GM18870 (cell line): ENCODE results near the gene AP2S1.
"Not testable (repeated sequence)": the region's sequence is repeated elsewhere in the genome, so short reads cannot be mapped to it uniquely, and the experiment has no call there.

Source experiments
- ATAC-seq: cut with Tn5 transposase; IDR thresholded peaks from one replicate; pipeline ENCODE4 v1.9.1; 2021; ENCODE audit warnings: moderate library complexity; ENCODE audit not compliant: unreplicated experiment

Gene AP2S1

DNA sequence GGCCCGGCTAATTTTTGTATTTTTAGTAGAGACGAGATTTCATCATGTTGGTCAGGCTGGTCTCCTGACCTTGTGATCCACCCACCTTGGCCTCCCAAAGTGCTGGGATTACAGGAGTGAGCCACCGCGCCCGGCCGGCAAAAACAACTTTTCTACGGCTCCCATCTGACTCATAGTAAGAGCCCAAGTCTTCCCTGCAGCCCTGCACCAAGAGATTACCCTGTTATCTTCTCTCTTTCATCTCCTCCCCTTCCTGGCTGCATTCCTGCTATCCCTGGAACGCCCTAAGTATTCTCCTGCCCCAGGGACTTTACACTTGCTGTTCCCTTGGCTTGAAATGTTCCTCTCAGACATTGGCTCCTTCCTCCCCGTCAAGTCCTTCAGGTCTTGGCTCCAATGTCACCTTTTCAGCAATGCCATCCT is 6.6 kb downstream of the AP2S1 start:
- no peak for ATAC-seq

GRCh38 chr19:46842791-46843190 is 7.9 kb downstream of the AP2S1 start:
- ATAC-seq = no peak

DNA sequence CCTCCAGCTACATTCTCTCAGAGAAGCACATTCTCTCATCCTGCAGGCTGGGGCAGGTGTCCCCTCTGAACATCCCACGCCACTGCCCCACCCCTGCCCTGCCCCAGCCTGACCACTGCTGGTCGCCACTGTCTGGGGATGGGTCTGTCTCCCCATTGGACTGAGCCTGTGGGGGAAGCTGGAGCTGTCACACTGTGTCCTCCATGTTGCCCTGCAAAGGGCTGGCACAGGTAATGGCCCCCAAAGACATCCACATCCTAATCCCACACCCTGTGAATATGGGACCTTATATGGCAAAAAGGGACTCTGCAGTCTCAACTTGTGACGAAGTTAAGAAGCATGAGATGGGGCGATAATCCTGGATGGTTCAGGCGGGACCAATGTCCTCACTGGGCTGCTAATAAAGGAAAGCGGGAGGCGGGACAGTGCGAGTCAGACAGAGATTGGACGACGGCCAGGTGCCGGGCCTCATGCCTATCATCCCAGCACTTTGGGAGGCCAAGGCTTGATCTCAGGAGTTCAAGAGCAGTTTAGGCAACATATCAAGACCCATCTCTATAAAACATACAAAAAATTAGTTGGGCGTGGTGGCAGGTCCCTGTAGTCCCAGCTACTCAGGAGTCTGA is 9.1 kb downstream of the AP2S1 start:
- ATAC-seq = no peak

DNA sequence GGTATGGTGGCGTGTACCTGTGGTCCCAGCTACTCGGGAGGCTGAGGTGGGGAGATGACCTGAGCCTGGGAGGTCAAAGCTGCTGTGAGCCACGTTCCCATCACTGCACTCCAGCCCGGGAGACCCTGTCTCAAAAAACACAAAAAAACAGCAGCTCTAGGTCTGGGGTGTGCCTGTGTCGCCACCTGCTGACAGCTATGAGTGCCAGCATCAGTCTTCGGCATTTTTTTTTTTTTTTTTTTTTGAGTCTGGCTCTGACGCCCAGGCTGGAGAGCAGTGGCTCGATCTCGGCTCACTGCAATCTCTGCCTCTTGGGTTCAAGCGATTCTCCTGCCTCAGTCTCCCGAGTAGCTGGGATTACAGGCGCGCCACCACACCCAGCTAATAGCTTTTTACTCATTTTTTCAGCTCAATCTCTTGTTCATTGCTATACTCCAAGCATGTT is 10.1 kb downstream of the AP2S1 start:
- ATAC-seq = no peak

GRCh38 chr19:46839752-46840497 is 10.7 kb downstream of the AP2S1 start:
- ATAC-seq = no peak

DNA sequence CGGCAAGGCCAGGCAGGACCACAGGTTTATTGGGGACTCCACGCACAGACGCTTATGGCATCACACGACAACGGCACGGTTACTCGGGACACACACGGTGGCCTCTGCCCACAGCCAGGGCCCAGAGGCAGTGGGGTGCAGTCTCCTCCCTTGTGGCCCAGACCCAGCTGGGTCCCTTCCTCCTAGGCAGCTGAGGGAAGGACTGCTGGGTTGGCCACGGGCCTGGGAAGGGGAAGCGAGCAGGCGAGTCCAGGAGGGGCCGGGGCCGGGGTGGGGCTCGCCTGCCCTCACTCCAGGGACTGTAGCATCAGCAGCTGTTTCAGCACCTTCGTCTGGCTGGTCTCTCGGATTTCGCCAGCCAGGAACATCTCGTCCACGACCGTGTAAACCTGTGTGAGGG is 12.5 kb downstream of the AP2S1 start:
- ATAC-seq = no peak

DNA sequence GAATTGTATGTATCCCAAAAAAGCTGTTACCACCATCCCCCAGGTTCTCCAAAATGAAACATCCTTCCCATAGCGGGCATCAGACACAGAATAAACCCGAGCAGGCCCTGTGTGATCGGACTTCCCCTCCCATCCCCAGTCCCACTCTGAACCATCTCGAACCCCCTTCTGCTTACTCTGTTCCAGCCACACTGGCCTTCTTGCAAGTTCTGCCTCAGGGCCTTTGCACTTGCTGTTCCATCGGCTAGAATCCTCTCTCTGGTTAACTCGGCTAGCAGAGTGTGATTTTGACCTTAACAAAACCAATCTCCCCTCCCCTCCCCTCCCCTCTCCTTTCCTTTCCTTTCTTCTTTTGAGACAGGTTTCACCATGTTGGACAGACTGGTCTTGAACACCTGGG is 15.7 kb downstream of the AP2S1 start:
- ATAC-seq = no peak

- ATAC-seq = no peak
Measured at GRCh38 chr19:46834121-46834520, 16.5 kb downstream of the AP2S1 start.

DNA sequence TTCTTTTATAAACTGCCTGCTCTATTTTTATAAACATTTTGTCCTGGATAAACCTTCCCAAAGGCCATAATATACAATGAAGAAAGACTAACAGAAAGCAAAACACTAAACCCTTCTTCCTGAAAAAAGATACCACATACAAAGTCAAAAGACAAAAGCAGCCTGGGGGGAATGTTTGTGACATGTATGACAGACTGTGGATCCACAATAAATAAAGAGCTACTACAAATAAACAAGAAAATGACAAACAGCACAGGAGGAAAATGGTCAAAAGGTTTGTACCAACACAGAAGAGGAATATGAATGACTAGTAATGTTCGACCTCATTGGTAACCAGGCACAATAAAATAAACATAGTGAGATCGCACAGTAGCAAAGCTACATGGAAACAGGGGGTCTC is 19.8 kb downstream of the AP2S1 start:
- no peak for ATAC-seq

DNA sequence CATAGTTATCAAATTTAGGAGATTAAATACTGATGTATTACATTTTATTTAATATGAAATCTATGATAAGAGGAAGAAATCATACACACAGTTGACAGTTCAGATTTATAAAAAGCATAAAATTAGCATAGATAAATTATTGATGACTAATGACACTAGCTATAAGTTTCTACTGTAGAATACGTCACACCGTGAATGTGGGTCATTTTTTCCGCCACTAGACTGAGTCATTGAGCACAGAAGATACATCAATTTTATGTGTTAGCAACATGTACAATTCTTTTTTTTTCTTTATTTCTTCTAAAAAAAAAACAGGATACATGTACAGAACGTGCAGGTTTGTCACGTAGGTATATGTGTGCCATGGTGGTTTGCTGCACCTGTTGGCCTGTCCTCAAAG is 22.2 kb downstream of the AP2S1 start:
- ATAC-seq = no peak

DNA sequence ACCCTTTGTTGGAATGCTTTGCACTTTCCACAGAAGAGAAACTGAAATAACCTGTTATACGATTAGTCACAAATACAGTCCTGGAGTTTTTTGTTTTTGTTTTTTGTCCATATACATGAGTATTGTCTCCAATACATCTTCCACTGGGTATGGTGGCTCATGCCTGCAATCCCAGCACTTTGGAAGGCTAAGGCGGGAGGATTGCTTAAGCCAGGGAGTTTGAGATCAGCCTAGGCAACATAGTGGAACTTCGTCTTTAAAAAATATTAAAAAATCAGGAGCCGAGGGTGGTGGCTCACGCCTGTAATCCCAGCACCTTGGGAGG is 25.0 kb downstream of the AP2S1 start:
- no peak for ATAC-seq

- no peak for ATAC-seq
Measured at GRCh38 chr19:46824890-46825730, 25.5 kb downstream of the AP2S1 start.

- ATAC-seq = no peak
Measured at GRCh38 chr19:46823049-46823448, 27.6 kb downstream of the AP2S1 start.

GRCh38 chr19:46822410-46822787 is 28.2 kb downstream of the AP2S1 start:
- not testable (repeated sequence) for ATAC-seq

- ATAC-seq = no peak
Measured at GRCh38 chr19:46821512-46822409, 28.9 kb downstream of the AP2S1 start.

- no peak for ATAC-seq
Measured at GRCh38 chr19:46818812-46819211, 31.8 kb downstream of the AP2S1 start.

DNA sequence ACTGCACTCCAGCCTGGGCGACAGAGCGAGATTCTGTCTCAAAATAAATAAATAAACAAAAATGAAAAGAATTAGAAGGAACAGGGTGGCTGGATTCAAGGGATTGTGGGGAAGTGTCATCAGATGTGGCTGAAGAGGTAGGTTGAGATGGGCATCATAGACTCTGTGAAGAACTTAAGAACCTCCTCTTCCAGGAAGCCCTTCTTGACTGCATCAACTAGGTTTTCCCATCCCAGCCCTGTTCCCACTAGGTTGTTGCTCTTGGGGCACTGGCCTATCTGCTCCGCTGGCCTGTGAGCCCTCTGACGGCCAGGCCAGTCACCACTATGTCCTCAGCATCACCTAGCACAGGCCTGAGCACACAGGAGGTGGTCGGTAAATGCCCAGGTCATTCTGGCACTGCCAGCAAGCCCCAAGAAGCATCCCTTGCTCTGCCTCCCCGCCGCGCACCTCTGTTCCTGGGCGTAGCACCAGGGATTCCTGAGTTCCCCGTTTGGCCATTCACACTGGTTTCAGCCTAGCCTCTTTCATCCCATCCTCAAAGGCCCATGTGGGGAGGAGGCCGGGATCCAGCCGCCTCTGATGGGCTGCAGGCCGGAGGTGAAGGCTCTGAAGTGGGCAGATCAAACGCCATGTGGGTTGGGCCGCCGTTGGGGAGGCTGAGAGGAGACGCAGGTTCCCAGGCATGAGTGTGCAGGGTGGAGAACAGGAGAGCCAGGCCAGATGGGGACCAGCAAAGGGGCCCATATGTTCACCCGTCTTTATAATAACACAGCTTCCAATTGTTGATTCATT is 34.6 kb downstream of the AP2S1 start:
- ATAC-seq = no peak

DNA sequence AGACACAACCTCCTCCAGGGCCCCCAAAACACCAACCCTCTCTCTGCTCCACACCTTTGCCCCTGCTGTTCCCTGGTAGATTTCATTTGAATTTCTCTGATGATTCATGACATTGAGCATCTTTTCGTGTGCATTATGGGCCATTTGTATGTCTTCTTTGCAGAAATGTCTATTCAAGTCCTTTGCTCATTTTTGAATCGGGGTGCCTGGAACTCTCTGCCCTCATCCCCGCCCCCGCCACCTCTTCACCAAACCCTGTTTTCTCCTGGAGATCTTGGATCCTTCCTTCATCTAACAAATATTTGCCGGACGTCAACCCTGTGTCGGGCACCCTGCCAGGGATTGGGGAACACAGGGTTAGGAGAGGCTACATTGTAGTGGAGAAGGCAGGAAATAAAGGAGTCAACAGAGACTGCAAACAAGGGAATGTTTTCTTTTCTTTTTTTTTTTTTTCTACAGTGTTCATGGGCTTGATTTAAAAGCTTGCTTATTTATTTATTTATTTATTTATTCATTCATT is 36.7 kb downstream of the AP2S1 start:
- no peak for ATAC-seq

DNA sequence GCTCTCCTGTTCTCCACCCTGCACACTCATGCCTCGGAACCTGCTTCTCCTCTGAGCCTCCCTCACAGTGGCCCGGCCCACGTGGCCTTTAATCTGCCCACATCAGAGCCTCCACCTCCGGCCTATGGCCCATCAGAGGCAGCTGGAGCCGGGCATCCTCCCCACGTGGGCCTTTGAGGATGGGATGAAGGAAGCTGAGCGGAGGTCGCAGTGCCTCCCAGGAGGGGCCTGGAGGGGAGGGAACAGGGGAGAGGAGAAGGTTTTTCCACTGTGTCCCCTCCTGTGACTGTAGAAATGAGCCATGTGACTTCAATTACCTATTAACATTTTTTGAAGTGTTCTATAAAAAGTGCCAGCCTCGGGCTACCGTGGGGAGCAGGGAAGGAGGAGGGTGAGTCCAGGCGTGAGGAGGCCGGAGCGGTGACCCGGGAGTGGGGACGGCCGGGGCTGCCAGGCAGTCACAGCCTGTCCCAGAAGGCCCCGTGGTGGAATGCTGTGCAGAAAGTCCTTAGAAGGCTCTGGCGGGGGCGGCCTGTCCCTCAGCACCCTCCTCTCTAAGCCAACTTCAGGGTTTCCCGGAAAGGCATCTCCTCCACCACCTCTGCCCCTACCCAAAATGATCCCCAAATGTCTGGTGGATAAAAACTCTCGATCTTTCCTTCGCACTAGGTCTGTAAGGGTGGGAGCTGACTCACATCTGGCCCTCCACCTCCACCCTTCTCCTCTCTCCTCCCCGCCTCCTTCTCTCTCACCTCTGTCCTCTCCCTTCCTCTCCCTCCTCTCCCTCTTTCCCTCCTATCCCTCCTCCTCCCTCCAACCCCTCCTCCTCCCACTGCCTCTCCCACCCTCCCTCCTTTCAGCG is 37.4 kb downstream of the AP2S1 start:
- no peak for ATAC-seq
